Kidney epithelial cell (primary cell): Measurements from ENCODE around the gene CNTN5. TPM values are rescaled to one million over a fixed set of nuclear protein-coding genes. Genes with fewer than 3 reads are reported as not detected.

Source experiments
- DNase-seq: peaks from one replicate; pipeline ENCODE4 v3.0.0-alpha.2; 2010; ENCODE audit warnings: low read depth
- H3K27me3 ChIP-seq: 2 replicates; pipeline ENCODE4 v1.6.0; 2011; ENCODE audit warnings: low read length; ENCODE audit not compliant: control insufficient read depth, insufficient read depth
- H3K36me3 ChIP-seq: 2 replicates; pipeline ENCODE4 v1.5.1; 2011; ENCODE audit warnings: low read length; ENCODE audit not compliant: control insufficient read depth, insufficient read depth
- H3K4me3 ChIP-seq: 2 replicates; pipeline ENCODE4 v1.5.1; 2011; ENCODE audit warnings: low read depth, mild to moderate bottlenecking, control low read depth, low read length
- total RNA-seq: library from RNA; depleted of rRNA; stranded (reverse); fragments of >200 nt; gene quantifications from 2 replicates; pipeline ENCODE4 v1.2.3, GENCODE V29; 2015
- TF ChIP-seq, protein P1 (sequence below): IDR thresholded peaks from 2 replicates; pipeline ENCODE4 v1.5.1; 2011; ENCODE audit warnings: mild to moderate bottlenecking, moderate library complexity, low read length, control low read depth, inconsistent platforms; ENCODE audit not compliant: insufficient read depth, poor library complexity, severe bottlenecking

CNTN5 gene
- total RNA-seq, 1 donor from 2014 or later, result 0.29 TPM

DNA sequence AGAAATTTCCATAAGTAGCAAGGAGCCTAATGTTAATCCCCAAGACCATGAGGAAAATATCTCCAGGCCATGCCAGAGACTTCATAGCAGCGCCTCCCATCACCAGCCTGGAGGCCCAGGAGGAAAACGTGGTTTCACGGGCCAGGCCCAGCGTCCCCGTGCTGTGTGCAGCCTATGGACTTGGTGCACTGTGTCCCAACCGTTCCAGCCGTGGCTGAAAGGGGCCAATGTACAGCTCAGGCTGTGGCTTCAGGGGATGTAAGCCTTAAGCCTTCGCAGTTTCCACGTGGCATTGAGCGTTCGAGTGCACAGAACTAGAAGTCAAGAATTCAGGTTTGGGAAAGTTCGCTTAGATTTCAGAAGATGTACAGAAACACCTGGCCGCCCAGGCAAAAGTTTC lies 510.7 kb downstream of the CNTN5 start:
- no peaks in the 10 kb centered on the region for H3K36me3 ChIP-seq
- no peak overlapping the region for H3K4me3 ChIP-seq
- no peak for DNase-seq
- no peaks in the 10 kb centered on the region for H3K27me3 ChIP-seq
- TF ChIP-seq, protein P1, sequence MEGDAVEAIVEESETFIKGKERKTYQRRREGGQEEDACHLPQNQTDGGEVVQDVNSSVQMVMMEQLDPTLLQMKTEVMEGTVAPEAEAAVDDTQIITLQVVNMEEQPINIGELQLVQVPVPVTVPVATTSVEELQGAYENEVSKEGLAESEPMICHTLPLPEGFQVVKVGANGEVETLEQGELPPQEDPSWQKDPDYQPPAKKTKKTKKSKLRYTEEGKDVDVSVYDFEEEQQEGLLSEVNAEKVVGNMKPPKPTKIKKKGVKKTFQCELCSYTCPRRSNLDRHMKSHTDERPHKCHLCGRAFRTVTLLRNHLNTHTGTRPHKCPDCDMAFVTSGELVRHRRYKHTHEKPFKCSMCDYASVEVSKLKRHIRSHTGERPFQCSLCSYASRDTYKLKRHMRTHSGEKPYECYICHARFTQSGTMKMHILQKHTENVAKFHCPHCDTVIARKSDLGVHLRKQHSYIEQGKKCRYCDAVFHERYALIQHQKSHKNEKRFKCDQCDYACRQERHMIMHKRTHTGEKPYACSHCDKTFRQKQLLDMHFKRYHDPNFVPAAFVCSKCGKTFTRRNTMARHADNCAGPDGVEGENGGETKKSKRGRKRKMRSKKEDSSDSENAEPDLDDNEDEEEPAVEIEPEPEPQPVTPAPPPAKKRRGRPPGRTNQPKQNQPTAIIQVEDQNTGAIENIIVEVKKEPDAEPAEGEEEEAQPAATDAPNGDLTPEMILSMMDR, result no peak

DNA sequence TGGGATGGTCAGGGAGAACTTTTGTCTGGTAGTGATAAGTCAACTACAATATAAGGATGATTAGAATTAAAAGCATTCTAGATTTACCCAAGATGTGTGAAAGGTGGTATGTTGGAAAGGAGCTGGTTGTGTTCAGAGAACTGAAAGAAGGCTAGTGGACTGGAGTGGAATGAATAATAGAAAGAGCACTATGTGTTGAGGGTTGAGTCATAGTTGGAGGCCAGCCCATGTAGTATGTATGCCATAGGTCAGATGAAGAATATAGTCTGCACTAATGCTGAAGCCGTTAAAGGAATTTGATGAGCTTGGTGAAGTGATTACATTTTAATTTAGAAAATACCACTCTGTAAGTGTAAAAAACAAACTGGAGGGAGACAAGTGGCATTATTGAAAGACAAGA lies 514.1 kb downstream of the CNTN5 start:
- Histone ChIP-seq H3K27me3 (no peaks in the 10 kb centered on the region), H3K4me3 (no peak overlapping the region), H3K36me3 (no peaks in the 10 kb centered on the region)
- TF ChIP-seq, protein P1, result no peak
- no peak for DNase-seq

DNA sequence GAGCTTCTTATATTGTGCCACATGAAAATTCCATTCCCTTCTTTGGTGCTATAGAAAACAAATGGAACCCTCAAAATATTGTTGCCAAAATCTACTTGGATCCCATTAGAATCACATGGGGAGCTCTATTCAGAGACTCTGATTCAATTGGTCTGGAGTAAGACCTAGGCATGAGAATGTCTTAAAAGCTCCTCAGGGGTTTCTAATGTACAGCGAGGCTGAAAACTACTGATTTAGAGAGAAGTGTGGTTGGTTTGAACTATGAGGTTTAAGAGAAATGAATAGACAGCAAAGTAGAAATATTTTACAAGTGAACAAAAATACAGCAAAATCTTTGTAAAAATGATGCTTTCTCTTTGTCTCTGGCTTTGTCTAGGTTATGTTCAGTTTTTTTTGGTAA lies 514.7 kb downstream of the CNTN5 start:
- no peak overlapping the region for H3K4me3 ChIP-seq
- TF ChIP-seq, protein P1, result no peak
- no peak for DNase-seq
- H3K36me3 ChIP-seq, result no peaks in the 10 kb centered on the region
- no peaks in the 10 kb centered on the region for H3K27me3 ChIP-seq

DNA sequence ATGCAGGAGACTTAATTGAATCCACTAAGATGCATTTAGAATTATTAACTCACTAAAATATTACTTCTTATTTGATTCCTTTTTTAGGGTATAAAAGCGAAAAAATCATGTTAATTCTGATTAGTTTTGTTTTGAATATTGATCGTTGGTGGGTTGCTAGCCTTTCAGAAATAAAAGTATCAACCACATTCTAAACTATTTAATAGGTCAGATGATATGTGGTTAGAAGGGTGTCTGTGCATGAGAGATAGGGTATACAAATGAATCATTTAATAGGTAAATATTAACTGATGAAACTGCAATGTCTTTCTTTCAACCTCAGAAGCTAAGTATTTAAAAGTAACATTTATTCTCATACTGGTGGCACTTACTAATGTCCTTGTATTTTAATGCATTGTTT lies 515.1 kb downstream of the CNTN5 start:
- no peak for DNase-seq
- Histone ChIP-seq H3K27me3 (no peaks in the 10 kb centered on the region), H3K36me3 (no peaks in the 10 kb centered on the region), H3K4me3 (no peak overlapping the region)
- TF ChIP-seq, protein P1, result no peak

DNA sequence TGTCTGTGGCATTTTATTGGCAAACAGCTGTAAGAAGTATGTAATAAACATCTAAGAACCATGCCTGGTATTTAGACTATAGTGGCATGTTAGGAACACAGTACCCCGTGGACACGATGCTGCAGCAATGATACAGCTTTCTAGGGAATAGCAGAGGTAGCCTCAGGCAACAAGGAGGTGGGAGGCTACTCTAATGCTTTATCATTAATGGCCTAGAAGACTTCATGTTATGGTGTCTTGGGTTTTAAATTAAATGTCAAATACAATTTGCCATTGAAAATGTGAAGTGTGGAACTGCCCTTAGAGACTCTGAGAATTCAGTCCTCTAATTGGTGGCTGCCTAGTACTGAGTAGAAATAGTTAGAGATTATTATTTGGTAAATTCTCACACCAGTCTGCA lies 516.9 kb downstream of the CNTN5 start:
- Histone ChIP-seq H3K27me3 (no peaks in the 10 kb centered on the region), H3K4me3 (no peak overlapping the region), H3K36me3 (no peaks in the 10 kb centered on the region)
- TF ChIP-seq, protein P1, result no peak
- DNase-seq, result no peak

DNA sequence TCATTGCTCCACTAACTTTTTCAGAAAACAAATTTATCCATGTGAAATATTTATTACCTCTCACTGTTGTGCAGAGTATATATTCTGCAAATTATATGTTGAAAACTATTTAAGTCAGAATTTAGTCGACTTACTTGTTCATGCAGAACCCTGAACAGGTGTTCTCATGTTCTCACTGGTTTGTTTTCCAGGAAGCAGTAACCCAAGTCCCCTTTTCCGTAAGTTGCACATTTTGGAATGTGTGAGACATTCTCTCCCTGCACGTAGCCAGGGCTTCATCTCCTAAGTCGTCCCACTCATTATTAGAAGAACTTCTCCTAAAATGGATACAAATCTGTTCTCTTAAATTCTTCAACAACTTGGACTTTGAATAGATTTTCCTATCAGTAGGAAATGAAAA lies 524.9 kb downstream of the CNTN5 start:
- TF ChIP-seq, protein P1, result no peak
- DNase-seq, result no peak
- no peak overlapping the region for H3K4me3 ChIP-seq
- H3K27me3 ChIP-seq, result no peaks in the 10 kb centered on the region
- H3K36me3 ChIP-seq, result no peaks in the 10 kb centered on the region
